GM18505 (cell line): ENCODE data around the gene TEX51.

ENCODE experiments used
- ATAC-seq: cut with Tn5 transposase; IDR thresholded peaks from one replicate; pipeline ENCODE4 v1.9.1; 2021; ENCODE audit not compliant: unreplicated experiment
- POLR2A ChIP-seq: IDR thresholded peaks from 4 replicates; pipeline ENCODE4 v1.6.1; 2011; ENCODE audit warnings: borderline replicate concordance; ENCODE audit not compliant: insufficient read depth, insufficient read length; ENCODE audit errors: extremely low read depth

The TEX51 gene

GRCh38 chr2:126898636-126899035 is at the start of gene TEX51:
Gene TEX51, plus strand, starts transcription at chr2:126898890. Its CDS starts 29 bp downstream, at chr2:126898919.
- TF ChIP-seq POLR2A = no peak
- no peak for ATAC-seq

DNA sequence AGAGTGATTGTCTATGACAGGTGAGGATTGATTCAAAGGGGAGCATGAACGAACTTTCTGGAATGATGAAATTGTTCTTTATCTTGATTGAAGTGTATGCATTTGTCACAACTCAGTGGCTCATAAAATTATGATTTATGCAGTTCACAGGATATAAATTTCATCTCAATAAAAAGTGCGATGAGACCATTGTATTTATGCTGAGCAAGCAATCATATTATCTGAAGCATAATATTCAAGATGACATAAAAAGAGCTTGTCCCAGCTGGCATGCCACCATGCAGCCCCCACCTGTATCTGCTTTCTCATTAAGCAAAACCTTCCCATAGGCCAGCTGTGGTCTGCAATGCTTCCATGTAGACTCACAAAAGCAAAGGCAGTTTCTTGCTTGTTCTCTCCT is 49.6 kb upstream of the TEX51 start:
- TF ChIP-seq POLR2A = no peak
- no peak for ATAC-seq

- ATAC-seq = no peak
- no peak for TF ChIP-seq POLR2A
These were observed 49.2 kb upstream of the TEX51 start for GRCh38 chr2:126849486-126849885.

DNA sequence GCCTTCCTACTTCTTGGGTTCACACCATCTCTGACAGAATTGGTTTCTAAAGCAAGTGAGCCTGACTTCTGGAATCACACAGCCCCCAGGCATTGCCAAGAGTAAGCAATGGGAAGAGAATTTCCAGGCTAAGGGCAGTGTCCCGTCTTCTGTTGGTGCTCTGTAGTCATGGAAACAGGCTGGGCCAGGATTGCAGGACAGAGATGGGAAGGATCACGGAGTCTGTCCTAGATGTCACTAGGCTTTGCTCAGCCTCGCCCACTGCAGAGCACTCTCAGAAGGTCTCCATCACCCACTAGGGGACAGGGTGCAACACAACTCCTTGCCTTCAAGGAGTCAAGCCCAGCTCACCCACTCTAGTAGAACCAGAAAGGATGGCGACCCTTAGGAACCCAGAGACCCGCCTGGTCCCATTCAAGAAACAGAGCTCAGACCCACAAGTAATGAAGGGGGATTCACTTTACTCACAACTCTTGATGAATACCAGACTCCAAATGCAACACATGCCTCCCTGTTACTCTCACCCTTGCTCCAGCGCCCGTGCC is 48.6 kb upstream of the TEX51 start:
- no peak for ATAC-seq
- no peak for TF ChIP-seq POLR2A

DNA sequence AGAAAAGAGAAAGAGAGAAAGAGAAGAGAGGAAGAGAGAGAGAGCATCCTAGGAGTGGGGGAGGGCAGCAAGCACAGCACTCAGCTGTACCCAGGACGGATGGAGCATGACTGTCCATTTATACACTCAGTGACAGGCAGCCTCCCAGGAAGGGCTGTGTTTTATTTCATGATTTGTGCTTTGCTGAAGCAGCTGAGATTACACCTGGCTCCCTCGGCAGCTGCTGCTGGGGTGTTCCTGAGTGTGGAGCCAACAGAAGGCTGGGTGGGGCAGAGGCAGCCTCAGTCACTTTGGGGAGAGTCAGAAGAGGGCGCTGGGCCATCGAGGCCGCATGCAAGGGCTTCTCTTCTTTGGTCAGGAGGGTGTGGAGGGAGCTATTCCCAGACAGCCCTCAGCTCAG is 47.8 kb upstream of the TEX51 start:
- no peak for TF ChIP-seq POLR2A
- ATAC-seq = no peak

DNA sequence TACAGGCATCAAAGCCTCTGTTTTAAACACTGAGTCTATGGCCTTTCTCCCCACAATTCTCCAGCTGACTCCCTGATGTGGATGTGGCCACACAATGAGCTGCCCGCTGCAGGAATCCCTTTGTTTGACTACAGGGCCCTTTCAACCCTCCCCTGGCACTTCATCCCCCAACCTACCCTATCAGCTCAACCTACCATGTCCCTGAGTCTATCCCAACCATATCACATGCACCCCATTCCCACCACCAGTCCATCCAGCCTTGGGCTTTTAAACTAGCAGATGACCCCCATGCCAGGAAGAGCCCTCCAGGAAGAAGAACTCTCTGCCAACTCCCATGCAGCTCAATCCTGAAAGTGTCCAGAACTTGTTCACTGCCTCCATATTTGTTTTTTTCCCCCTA is 46.9 kb upstream of the TEX51 start:
- no peak for ATAC-seq

GRCh38 chr2:126852361-126852760 is 46.3 kb upstream of the TEX51 start:
- TF ChIP-seq POLR2A = no peak

More for the DNA sequence above, 46.9 kb upstream of the TEX51 start:
- no peak for TF ChIP-seq POLR2A

GRCh38 chr2:126855606-126856005 is 43.1 kb upstream of the TEX51 start:
- no peak for ATAC-seq
- no peak for TF ChIP-seq POLR2A

More at GRCh38 chr2:126852361-126852760, 46.3 kb upstream of the TEX51 start:
- ATAC-seq = no peak

- no peak for ATAC-seq
- TF ChIP-seq POLR2A = no peak
These were observed 42.3 kb upstream of the TEX51 start for GRCh38 chr2:126856403-126856802.

DNA sequence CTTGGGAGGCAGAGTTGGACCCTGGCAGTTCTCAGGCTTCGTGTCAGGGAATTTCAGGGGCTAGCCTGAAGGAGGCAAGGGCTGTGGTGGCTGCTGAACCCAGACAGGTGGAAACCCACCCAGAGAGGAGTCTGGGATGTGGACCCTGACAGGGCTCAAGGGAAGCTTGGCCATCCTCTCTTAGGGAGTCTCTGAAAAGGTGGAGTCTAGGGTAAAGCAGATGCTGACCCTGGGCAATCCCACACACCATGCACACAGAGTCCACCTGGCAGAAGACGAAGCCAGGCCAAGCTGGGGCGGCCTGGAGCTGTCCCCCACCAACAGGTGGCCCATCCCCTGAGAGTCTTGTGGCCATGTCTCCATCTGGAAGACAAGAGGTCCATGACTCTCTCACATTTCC is 41.2 kb upstream of the TEX51 start:
- TF ChIP-seq POLR2A = no peak
- ATAC-seq = no peak

DNA sequence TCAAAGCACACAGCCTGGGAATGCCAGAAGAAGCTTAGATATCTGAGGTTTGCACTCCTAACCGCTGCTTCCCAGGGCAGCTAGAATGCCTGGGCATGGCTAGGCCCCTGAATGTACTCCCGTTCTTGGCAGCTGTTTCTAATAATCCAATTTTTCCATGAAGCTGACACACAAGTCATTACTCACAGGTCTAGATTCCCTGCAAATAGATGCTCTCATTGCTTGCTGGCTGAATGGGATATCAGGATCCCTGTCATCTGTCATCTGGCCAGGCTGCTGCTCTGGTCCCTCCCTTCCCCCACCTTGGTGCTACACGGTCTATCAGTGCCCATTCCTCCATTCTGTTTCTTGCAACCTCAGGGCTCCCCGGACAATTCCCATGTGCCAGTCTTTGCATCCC is 40.7 kb upstream of the TEX51 start:
- no peak for ATAC-seq
- TF ChIP-seq POLR2A = no peak

DNA sequence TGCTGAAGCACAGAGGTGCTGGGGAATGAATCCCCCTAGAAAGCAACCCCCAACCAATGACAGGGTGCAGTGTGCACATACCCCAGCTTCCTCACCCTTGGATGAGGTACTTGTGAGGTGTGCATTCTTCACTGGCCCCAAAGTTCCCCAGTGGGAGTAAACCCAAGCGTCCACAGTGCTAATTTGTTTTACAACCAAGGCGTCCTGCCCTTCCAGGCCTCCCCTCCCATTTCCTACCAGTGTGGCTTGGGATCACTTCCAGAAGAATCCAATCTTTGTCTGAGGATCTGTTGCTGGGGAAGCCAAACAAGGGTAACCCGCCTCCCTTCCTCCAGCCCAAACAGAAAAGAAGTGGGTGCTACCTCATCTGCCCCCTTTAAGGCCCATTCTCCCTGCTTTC is 40.3 kb upstream of the TEX51 start:
- ATAC-seq = no peak
- no peak for TF ChIP-seq POLR2A

- TF ChIP-seq POLR2A = no peak
- ATAC-seq = no peak
These were observed 39.7 kb upstream of the TEX51 start for GRCh38 chr2:126858991-126859390.

DNA sequence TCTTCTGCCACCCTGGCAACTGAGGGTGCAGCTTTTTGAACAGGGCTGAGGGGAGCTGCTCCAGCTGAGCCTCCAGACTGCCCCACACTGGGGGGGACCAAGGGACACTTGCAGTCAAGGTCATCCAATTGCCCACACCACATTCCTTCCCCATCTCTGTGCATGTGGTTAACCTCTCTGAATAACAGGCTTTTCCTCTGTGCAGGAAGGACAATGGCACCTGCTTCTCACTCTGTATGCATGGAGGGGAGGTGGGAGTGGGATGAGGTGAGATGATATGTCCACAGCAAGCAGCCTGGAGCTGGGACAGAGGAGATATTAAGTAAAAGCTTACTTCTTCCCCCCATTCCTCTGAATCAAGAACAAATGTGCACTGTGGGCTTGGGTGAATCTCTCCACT is 39.1 kb upstream of the TEX51 start:
- no peak for ATAC-seq

DNA sequence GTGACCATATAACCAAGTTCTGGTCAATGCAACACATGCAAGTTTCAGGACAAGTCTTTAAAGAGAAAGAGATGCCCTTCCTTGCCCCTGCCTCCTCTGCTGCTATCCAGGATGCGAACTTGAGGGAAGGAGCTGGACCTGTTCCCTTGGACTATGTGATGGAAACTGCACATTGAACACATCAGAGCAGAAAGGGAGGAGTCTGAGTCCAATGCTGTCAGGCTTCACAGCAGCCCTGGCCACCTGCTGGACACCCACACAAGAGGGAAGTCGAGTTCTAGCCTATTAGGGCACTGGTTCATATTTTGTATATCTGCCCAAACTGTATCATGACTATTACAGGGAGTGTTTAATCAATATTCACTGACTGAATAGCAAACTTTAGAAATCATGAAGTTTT is 38.3 kb upstream of the TEX51 start:
- no peak for TF ChIP-seq POLR2A
- no peak for ATAC-seq

More for the DNA sequence above, 39.1 kb upstream of the TEX51 start:
- TF ChIP-seq POLR2A = no peak
